Measurements from ENCODE around the gene ATG7. TPM values are rescaled to one million over a fixed set of nuclear protein-coding genes. Genes with fewer than 3 reads are reported as not detected.

ATG7 gene
- total RNA-seq, 2 donors from 2014 or later, result 33.9 to 38.4 TPM

- WGBS, 2 experiments (ENCODE audit: insufficient coverage in 1 of 2, insufficient read length in 1 of 2), result 94% methylated on average over 1 of the region's 2 CpGs; no CpG with 5 or more reads in 1 of the 2 experiments
- no peak for TF ChIP-seq CTCF (conservative IDR thresholded peaks at IDR 0.05)
- Histone ChIP-seq H3K9ac (ENCODE audit: extremely low read depth, low read length, poor library complexity, severe bottlenecking) (no peak overlapping the region), H3K4me3 (ENCODE audit: low read length) (no peak overlapping the region), H3K27ac (ENCODE audit: low read depth, low read length) (no peak overlapping the region), H3K36me3 (ENCODE audit: control insufficient read depth, insufficient read depth, low read length) (peaks cover 6% of the 10 kb centered on the region), H3K27me3 (ENCODE audit: control insufficient read depth, insufficient read depth, low read length, poor library complexity, severe bottlenecking) (no peaks in the 10 kb centered on the region), H3K9me3 (ENCODE audit: control insufficient read depth, low read length) (peaks cover 7% of the 10 kb centered on the region), H3K4me1 (ENCODE audit: control insufficient read depth, insufficient read depth, low read length) (no peaks in the 10 kb centered on the region)
- Mint-ChIP-seq H3K27me3 (ENCODE audit: insufficient read depth) (no peaks in the 10 kb centered on the region), H3K4me3 (no peak overlapping the region), H3K4me1 (peaks cover 16% of the 10 kb centered on the region), H3K36me3 (ENCODE audit: low read depth) (peaks cover 15% of the 10 kb centered on the region), H3K27ac (no peak overlapping the region), H3K9me3 (no peaks in the 10 kb centered on the region)
- DNase-seq, result no peak
Measured at GRCh38 chr3:11373654-11374053, 101.5 kb downstream of the ATG7 start.

GRCh38 chr3:11375333-11376088, 103.3 kb downstream of the ATG7 start:
- Mint-ChIP-seq H3K27me3 (ENCODE audit: insufficient read depth) (no peaks in the 10 kb centered on the region), H3K4me1 (peaks cover 22% of the 10 kb centered on the region), H3K9me3 (no peaks in the 10 kb centered on the region), H3K36me3 (ENCODE audit: low read depth) (peaks cover 8% of the 10 kb centered on the region), H3K27ac (no peak overlapping the region), H3K4me3 (no peak overlapping the region)
- Histone ChIP-seq H3K36me3 (ENCODE audit: control insufficient read depth, insufficient read depth, low read length) (peaks cover 6% of the 10 kb centered on the region), H3K27me3 (ENCODE audit: control insufficient read depth, insufficient read depth, low read length, poor library complexity, severe bottlenecking) (no peaks in the 10 kb centered on the region), H3K9me3 (ENCODE audit: control insufficient read depth, low read length) (no peaks in the 10 kb centered on the region), H3K27ac (ENCODE audit: low read depth, low read length) (no peak overlapping the region), H3K4me3 (ENCODE audit: low read length) (no peak overlapping the region), H3K9ac (ENCODE audit: extremely low read depth, low read length, poor library complexity, severe bottlenecking) (no peak overlapping the region), H3K4me1 (ENCODE audit: control insufficient read depth, insufficient read depth, low read length) (peaks cover 3% of the 10 kb centered on the region)
- TF ChIP-seq CTCF (conservative IDR thresholded peaks at IDR 0.05), result no peak
- DNase-seq, result no peak
- WGBS, 2 experiments (ENCODE audit: insufficient coverage in 1 of 2, insufficient read length in 1 of 2), result 78 to 88% methylated on average over 9 to 11 of the region's 11 CpGs

GRCh38 chr3:11377719-11378118, 105.5 kb downstream of the ATG7 start:
- no peak for TF ChIP-seq CTCF (conservative IDR thresholded peaks at IDR 0.05)
- no peaks in the 10 kb centered on the region for H3K9me3 ChIP-seq (ENCODE audit: control insufficient read depth, low read length)
- no peak for DNase-seq
- H3K4me1 Mint-ChIP-seq, result peaks cover 17% of the 10 kb centered on the region
- no peak overlapping the region for H3K27ac ChIP-seq (ENCODE audit: low read depth, low read length)
- no peak overlapping the region for H3K9ac ChIP-seq (ENCODE audit: extremely low read depth, low read length, poor library complexity, severe bottlenecking)
- H3K4me1 ChIP-seq (ENCODE audit: control insufficient read depth, insufficient read depth, low read length), result peaks cover 3% of the 10 kb centered on the region
- H3K27me3 ChIP-seq (ENCODE audit: control insufficient read depth, insufficient read depth, low read length, poor library complexity, severe bottlenecking), result no peaks in the 10 kb centered on the region
- 85 to 98% methylated on average over 2 of the region's 2 CpGs for WGBS, 2 experiments (ENCODE audit: insufficient coverage in 1 of 2, insufficient read length in 1 of 2)
- peaks cover 8% of the 10 kb centered on the region for H3K36me3 Mint-ChIP-seq (ENCODE audit: low read depth)
- H3K27ac Mint-ChIP-seq, result no peak overlapping the region
- peaks cover 6% of the 10 kb centered on the region for H3K36me3 ChIP-seq (ENCODE audit: control insufficient read depth, insufficient read depth, low read length)
- H3K27me3 Mint-ChIP-seq (ENCODE audit: insufficient read depth), result no peaks in the 10 kb centered on the region
- H3K9me3 Mint-ChIP-seq, result no peaks in the 10 kb centered on the region
- no peak overlapping the region for H3K4me3 Mint-ChIP-seq
- H3K4me3 ChIP-seq (ENCODE audit: low read length), result no peak overlapping the region
